ENCODE results near the gene EEPD1. TPM values are rescaled to one million over a fixed set of nuclear protein-coding genes. Genes with fewer than 3 reads are reported as not detected.
A peak's percentile ranks its signal among the peaks of the same experiment; 100 is the strongest.

Gene EEPD1
- total RNA-seq, 1 experiment from 2014 or later, result 5.0 TPM

DNA sequence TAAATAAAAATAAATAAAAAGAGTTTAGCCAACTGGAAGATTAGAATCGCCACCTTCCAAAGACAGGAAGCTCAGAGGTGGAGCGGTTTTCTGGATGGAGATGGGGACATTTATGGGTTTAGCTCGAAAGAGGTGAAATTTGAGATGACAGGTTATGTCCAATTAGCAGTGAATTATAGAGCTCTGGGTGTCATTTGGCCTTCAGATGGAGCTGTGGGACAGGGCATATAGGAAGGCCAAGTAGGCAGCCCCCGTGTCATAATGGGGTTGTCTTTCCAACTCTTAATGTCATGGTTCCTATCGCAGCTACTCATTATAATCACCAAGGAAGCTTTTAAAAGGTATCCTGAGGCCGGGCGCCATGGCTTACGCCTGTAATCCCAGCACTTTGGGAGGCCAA lies 21.0 kb upstream of the EEPD1 start:
- H3K27ac ChIP-seq (ENCODE audit: insufficient read length, low read depth, low read length), result no peak overlapping the region
- Mint-ChIP-seq H3K36me3 (ENCODE audit: insufficient read depth in 1 of 3, low read depth in 3 of 3) (no peaks in the 10 kb centered on the region), H3K4me1 (peaks cover 1 to 6% of the 10 kb centered on the region in 2 experiments; a peak in 2 of 4 replicates), H3K4me3 (no peak overlapping the region), H3K27ac (no peak overlapping the region), H3K27me3 (ENCODE audit: low read depth) (0 out of 2 replicates have a peak, but pooled peaks cover 3% of the 10 kb centered on the region), H3K9me3 (no peaks in the 10 kb centered on the region; a peak in 1 of 5 replicates)
- no peak overlapping the region for H3T11ph ChIP-seq (ENCODE audit: low read length)
- no peak overlapping the region for H2AK5ac ChIP-seq (ENCODE audit: insufficient read length, low read length)
- no peak overlapping the region for H3K56ac ChIP-seq (ENCODE audit: insufficient read length, low read depth, low read length)
- no peak overlapping the region for H2BK12ac ChIP-seq (ENCODE audit: insufficient read length, low read depth, low read length)
- no peaks in the 10 kb centered on the region for H4K20me1 ChIP-seq (ENCODE audit: control insufficient read depth, insufficient read depth, insufficient read length)
- H3K79me2 ChIP-seq (ENCODE audit: insufficient read depth, low read length), result no peaks in the 10 kb centered on the region
- TF ChIP-seq, protein P1, sequence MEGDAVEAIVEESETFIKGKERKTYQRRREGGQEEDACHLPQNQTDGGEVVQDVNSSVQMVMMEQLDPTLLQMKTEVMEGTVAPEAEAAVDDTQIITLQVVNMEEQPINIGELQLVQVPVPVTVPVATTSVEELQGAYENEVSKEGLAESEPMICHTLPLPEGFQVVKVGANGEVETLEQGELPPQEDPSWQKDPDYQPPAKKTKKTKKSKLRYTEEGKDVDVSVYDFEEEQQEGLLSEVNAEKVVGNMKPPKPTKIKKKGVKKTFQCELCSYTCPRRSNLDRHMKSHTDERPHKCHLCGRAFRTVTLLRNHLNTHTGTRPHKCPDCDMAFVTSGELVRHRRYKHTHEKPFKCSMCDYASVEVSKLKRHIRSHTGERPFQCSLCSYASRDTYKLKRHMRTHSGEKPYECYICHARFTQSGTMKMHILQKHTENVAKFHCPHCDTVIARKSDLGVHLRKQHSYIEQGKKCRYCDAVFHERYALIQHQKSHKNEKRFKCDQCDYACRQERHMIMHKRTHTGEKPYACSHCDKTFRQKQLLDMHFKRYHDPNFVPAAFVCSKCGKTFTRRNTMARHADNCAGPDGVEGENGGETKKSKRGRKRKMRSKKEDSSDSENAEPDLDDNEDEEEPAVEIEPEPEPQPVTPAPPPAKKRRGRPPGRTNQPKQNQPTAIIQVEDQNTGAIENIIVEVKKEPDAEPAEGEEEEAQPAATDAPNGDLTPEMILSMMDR (conservative IDR thresholded peaks at IDR 0.05), result 0 out of 3 replicates have a peak, but pooled peaks have one; percentile 20
- H2BK20ac ChIP-seq (ENCODE audit: low read depth, low read length, poor library complexity, severe bottlenecking), result no peak overlapping the region
- H3K4me2 ChIP-seq (ENCODE audit: insufficient read depth, insufficient read length, low read length), result no peak overlapping the region
- H3K18ac ChIP-seq (ENCODE audit: insufficient read length, low read depth, low read length), result no peak overlapping the region
- H3K9me3 ChIP-seq (ENCODE audit: control insufficient read depth, low read depth, low read length), result no peaks in the 10 kb centered on the region
- no peaks in the 10 kb centered on the region for H3K79me1 ChIP-seq (ENCODE audit: insufficient read depth, low read depth, low read length, poor library complexity, severe bottlenecking)
- H4K5ac ChIP-seq (ENCODE audit: insufficient read length, low read depth, low read length), result no peak overlapping the region
- no peak overlapping the region for H3K9ac ChIP-seq (ENCODE audit: extremely low read depth, insufficient read length, low read length)
- WGBS (ENCODE audit: extremely low coverage, insufficient read length, low lambda C conversion rate), result no CpG with 5 or more reads among the region's 8 CpGs
- H2BK15ac ChIP-seq (ENCODE audit: low read depth, low read length), result no peak overlapping the region
- no peak overlapping the region for H3K14ac ChIP-seq (ENCODE audit: insufficient read depth, low read length)
- H4K91ac ChIP-seq (ENCODE audit: insufficient read length, low read depth, low read length), result no peak overlapping the region
- H2AFZ ChIP-seq (ENCODE audit: low read length), result no peak overlapping the region
- H3K4me1 ChIP-seq (ENCODE audit: insufficient read depth, low read length), result no peaks in the 10 kb centered on the region
- H2BK120ac ChIP-seq (ENCODE audit: low read depth, low read length, poor library complexity, severe bottlenecking), result no peak overlapping the region
- no peak for DNase-seq
- no peak overlapping the region for H4K8ac ChIP-seq (replicated peaks; ENCODE audit: insufficient read length, low read depth, low read length)
- H3K23ac ChIP-seq (ENCODE audit: insufficient read length, low read depth, low read length), result no peak overlapping the region
- no peak overlapping the region for H3K4ac ChIP-seq (ENCODE audit: low read depth, low read length)
- no peaks in the 10 kb centered on the region for H3K27me3 ChIP-seq (ENCODE audit: insufficient read depth, low read length)
- H2BK5ac ChIP-seq (ENCODE audit: insufficient read length, low read length), result no peak overlapping the region
- no peaks in the 10 kb centered on the region for H3K23me2 ChIP-seq (ENCODE audit: insufficient read length, low read depth, low read length, poor library complexity, severe bottlenecking)

Data from H9 (cell line).